Spleen (tissue), 11 donors: ENCODE results near the gene KRTAP19-4. TPM values are rescaled to one million over a fixed set of nuclear protein-coding genes. Genes with fewer than 3 reads are reported as not detected.

Experiments
- DNase-seq: peaks from one replicate; pipeline ENCODE4 v3.0.0-alpha.2; 2020
- H3K27ac ChIP-seq, 8 donors: fragments of 200-600 bp; sonication (generic) in 7 of 8; 1 replicate in 4 of 8; 2 replicates in 4 of 8; pipeline versions ENCODE4 v1.5.0 to v1.8.0; 2016 to 2021; ENCODE audit warnings: inconsistent platforms in 4 of 8, mild to moderate bottlenecking in 4 of 8, moderate library complexity in 1 of 8
- H3K27me3 ChIP-seq, 7 donors: fragments of 200-600 bp; sonication (generic) in 6 of 7; replicated peaks in 1 of 7; 1 replicate in 4 of 7; 2 replicates in 3 of 7; pipeline versions ENCODE4 v1.5.0 to v1.8.0; 2016 to 2021; ENCODE audit warnings: inconsistent platforms in 3 of 7, mild to moderate bottlenecking in 1 of 7
- H3K36me3 ChIP-seq, 6 donors: fragments of 200-600 bp; sonication (generic) in 5 of 6; 1 replicate in 4 of 6; 2 replicates in 2 of 6; pipeline versions ENCODE4 v1.5.0 to v1.8.0; 2016 to 2021; ENCODE audit warnings: inconsistent platforms in 2 of 6
- H3K4me1 ChIP-seq, 6 donors: fragments of 200-600 bp; sonication (generic) in 5 of 6; 1 replicate in 3 of 6; 2 replicates in 3 of 6; pipeline versions ENCODE4 v1.5.0 to v1.8.0; 2016 to 2021; ENCODE audit warnings: inconsistent platforms in 3 of 6
- H3K4me3 ChIP-seq, 8 donors: fragments of 200-600 bp; sonication (generic) in 7 of 8; 1 replicate in 4 of 8; 2 replicates in 4 of 8; pipeline versions ENCODE4 v1.5.0 to v1.8.0; 2016 to 2021; ENCODE audit warnings: inconsistent platforms in 4 of 8, mild to moderate bottlenecking in 4 of 8, moderate library complexity in 2 of 8
- H3K9me3 ChIP-seq, 8 donors: fragments of 200-600 bp; sonication (generic) in 7 of 8; 1 replicate in 4 of 8; 2 replicates in 4 of 8; pipeline versions ENCODE4 v1.5.0 to v1.8.0; 2016 to 2021; ENCODE audit warnings: inconsistent platforms in 4 of 8
- POLR2A ChIP-seq, 3 donors: fragments of 450-650 bp; IDR thresholded peaks; one replicate each; pipeline ENCODE4 v1.5.1; 2017; ENCODE audit warnings: antibody characterized with exemption in 3 of 3, mild to moderate bottlenecking in 1 of 3
- POLR2AphosphoS5 ChIP-seq, 3 donors: sonication (generic); formaldehyde crosslinking; IDR thresholded peaks; one replicate each; pipeline ENCODE4 v1.5.1; 2017; ENCODE audit warnings: antibody characterized with exemption in 3 of 3
- WGBS, 5 donors: extraction: QIAGEN DNeasy Blood & Tissue Kit in 3 of 5; methylation state at CpG; one replicate each; pipeline versions ENCODE4 v1.1.5 to v1.1.7; 2013 to 2018; 5-methylcytosine and 5-hydroxymethylcytosine counted together
- intact Hi-C: fragments of 100-400 bp; cut with DNase I; formaldehyde crosslinking; loops from one replicate; pipeline ENCODE4 v1.15.0; 2023; ENCODE audit warnings: low total_unique reads
- polyA plus RNA-seq, 3 donors: library from polyadenylated mRNA; stranded (reverse); fragments of 200-250 nt; gene quantifications; one replicate each; pipeline ENCODE4 v1.2.1, GENCODE V29; 2013
- total RNA-seq, 7 donors: library from RNA; depleted of rRNA in 3 of 7; stranded (reverse); fragments of >200 nt in 3 of 7; fragmentation: NEBNext Ultra II Directional in 4 of 7; extraction: Animal tissue kit (Norgen Biotek cat#: 25700) in 4 of 7; gene quantifications; one replicate each; pipeline versions ENCODE4 v1.1.0 to v1.2.1, GENCODE V29; 2016 to 2021
- TF ChIP-seq, protein P1 (sequence below), 11 experiments: fragments of 200-600 bp in 7 of 11; fragments of 450-650 bp in 4 of 11; sonication (generic) in 4 of 11; IDR thresholded peaks in 8 of 11; conservative IDR thresholded peaks in 3 of 11; 1 replicate in 7 of 11; 2 replicates in 4 of 11; pipeline versions ENCODE4 v1.4.0 to v1.8.0; 2016 to 2021; ENCODE audit warnings: antibody characterized with exemption in 11 of 11, inconsistent platforms in 4 of 11, mild to moderate bottlenecking in 1 of 11
- donor health status: healthy with polysubstance abuse.
- donor health status: DM: no; HTN: no; CAD: no; lungs with moderate emphysema.
- donor health status: DM: no; HTN: no; CAD: no.
- donor health status: Bipolar disorder and iron deficiency.
- donor health status: healthy.
- donor health status: DM: no; HTN: no; CAD: no.
- donor health status: DM: yes; HTN: yes; CAD: no.

The KRTAP19-4 gene
- total and polyA plus RNA-seq, 10 donors = not detected

DNA sequence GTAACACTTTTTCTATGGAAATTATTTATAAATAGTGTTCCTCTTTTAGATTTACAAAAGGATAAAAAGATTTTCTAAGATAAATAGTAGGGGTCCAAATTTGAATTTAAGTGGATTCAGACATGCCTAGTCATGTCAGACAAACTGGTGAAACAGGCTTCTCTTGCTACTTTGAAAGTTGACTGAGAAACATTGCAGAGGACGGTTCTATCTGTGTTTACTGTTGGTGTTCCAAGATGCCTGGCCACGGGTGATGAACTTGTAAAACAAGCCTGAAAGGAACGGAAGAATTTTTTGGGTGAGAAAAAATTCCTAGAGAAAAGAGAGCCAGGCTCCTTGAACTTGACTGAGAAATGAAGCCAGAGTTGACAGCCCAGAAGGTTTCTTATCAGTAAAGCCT lies 19.0 kb downstream of the KRTAP19-4 start:
- Histone ChIP-seq H3K27ac (no peak overlapping the region), H3K27me3 (no peaks in the 10 kb centered on the region), H3K4me1 (no peaks in the 10 kb centered on the region), H3K36me3 (no peaks in the 10 kb centered on the region), H3K9me3 (no peaks in the 10 kb centered on the region), H3K4me3 (no peak overlapping the region)
- no peak for DNase-seq
- TF ChIP-seq POLR2A (IDR thresholded peaks at IDR 0.05) (no peak), POLR2AphosphoS5 (IDR thresholded peaks at IDR 0.05) (no peak)
- TF ChIP-seq, protein P1, sequence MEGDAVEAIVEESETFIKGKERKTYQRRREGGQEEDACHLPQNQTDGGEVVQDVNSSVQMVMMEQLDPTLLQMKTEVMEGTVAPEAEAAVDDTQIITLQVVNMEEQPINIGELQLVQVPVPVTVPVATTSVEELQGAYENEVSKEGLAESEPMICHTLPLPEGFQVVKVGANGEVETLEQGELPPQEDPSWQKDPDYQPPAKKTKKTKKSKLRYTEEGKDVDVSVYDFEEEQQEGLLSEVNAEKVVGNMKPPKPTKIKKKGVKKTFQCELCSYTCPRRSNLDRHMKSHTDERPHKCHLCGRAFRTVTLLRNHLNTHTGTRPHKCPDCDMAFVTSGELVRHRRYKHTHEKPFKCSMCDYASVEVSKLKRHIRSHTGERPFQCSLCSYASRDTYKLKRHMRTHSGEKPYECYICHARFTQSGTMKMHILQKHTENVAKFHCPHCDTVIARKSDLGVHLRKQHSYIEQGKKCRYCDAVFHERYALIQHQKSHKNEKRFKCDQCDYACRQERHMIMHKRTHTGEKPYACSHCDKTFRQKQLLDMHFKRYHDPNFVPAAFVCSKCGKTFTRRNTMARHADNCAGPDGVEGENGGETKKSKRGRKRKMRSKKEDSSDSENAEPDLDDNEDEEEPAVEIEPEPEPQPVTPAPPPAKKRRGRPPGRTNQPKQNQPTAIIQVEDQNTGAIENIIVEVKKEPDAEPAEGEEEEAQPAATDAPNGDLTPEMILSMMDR (IDR thresholded peaks at IDR 0.05 in 8 of 11, conservative IDR thresholded peaks at IDR 0.05 in 3 of 11) = no peak
- intact Hi-C loops = no loop called here
- 45 to 73% (median 57%) methylated on average over 3 of the region's 3 CpGs for WGBS, 5 donors

DNA sequence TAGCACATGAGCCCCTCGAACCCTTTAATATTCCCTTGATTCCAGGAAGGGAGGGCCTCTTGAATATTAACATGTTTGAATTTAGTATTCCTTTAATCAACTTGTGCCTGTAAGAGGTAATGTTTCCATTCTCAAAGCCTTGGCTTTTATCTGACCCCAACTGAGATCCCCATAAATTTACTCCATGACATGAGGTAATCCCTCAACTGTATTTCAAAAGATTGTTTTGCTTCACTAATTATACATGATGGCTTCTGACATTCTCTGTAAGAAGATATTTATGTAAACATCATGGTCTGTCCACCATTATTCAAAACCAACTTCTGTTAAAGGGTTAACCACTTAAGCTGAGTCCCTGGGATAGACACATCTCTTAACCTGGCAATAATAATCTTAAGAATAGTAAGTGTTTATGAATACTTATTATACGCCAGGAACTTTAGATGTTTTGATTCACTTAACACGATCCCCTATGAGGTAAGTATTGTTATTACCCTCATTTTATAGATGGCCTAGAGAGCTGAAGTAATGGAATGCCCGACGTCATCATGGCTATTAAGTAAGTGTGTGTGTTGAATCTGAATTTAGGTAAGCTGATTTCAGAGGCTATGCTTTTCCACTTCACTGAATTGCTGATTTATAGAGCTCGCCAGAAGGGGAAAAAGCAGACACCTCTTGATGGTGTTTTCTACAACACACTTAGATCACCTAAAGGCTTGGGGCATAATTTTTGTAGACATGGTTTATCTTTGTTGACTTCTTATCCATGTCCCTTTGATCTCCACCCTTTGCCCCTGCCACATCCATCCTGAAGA lies 27.9 kb downstream of the KRTAP19-4 start:
- H3K36me3 ChIP-seq = no peaks in the 10 kb centered on the region
- WGBS, 5 donors = 48 to 64% (median 63%) methylated on average over 6 of the region's 6 CpGs

DNA sequence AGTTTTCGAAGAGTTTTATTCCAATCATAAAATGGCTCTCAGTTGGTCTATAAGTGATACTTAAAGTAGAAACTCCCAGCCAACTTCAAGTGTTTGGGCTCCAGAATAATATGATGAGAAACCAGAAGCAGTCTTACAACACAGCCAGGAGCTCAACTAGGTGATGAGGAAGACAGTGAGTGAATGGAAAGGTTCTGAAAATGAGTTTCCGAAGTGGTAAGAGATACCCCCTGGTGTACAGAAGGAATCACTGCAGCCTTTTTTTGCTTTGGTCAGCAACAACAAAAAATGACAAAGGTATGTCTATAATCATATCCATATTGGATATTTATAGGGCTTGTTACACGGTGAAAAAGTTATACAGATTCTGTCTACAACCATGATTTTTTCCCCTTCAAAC lies 33.3 kb downstream of the KRTAP19-4 start:
- intact Hi-C loops = no loop called here
- TF ChIP-seq POLR2A (IDR thresholded peaks at IDR 0.05) = no peak
- TF ChIP-seq, protein P1 (IDR thresholded peaks at IDR 0.05 in 8 of 11, conservative IDR thresholded peaks at IDR 0.05 in 3 of 11) = peak in 1 of 11 experiments; percentile 19
- 38 to 68% (median 52%) methylated on average over 3 of the region's 3 CpGs for WGBS, 5 donors

More for the DNA sequence above, 27.9 kb downstream of the KRTAP19-4 start:
- Histone ChIP-seq H3K4me3 (no peak overlapping the region), H3K4me1 (no peaks in the 10 kb centered on the region), H3K27ac (no peak overlapping the region), H3K9me3 (no peaks in the 10 kb centered on the region), H3K27me3 (no peaks in the 10 kb centered on the region)
- intact Hi-C loops = no loop called here
- DNase-seq = no peak
- TF ChIP-seq POLR2AphosphoS5 (IDR thresholded peaks at IDR 0.05) = no peak
- TF ChIP-seq, protein P1 (IDR thresholded peaks at IDR 0.05 in 8 of 11, conservative IDR thresholded peaks at IDR 0.05 in 3 of 11) = no peak
- no peak for TF ChIP-seq POLR2A (IDR thresholded peaks at IDR 0.05)

DNA sequence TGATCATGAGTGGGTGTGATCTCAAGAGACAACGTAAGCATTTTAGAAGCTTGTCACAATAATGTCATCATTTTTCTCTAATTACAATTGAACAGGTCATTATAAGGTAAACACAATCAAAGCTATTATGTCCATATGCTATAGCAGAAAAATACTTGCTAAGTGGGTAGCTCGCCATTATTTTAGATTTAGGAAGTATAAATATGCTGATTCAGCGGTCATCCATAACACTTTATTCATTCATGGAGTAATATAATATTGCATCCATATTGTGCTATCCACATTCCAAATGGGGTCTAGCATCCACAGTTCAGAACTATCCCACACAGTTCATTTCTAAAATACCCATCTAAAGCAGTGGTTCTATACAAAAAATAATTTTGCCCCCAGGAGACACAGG lies 48.5 kb downstream of the KRTAP19-4 start:
- no peak for TF ChIP-seq POLR2AphosphoS5 (IDR thresholded peaks at IDR 0.05)
- TF ChIP-seq POLR2A (IDR thresholded peaks at IDR 0.05) = no peak
- TF ChIP-seq, protein P1 (IDR thresholded peaks at IDR 0.05 in 8 of 11, conservative IDR thresholded peaks at IDR 0.05 in 3 of 11) = no peak
- Histone ChIP-seq H3K27me3 (no peaks in the 10 kb centered on the region), H3K27ac (no peak overlapping the region), H3K9me3 (no peaks in the 10 kb centered on the region), H3K4me3 (no peak overlapping the region), H3K4me1 (no peaks in the 10 kb centered on the region), H3K36me3 (no peaks in the 10 kb centered on the region)
- DNase-seq = no peak
- 83 to 94% (median 83%) methylated on average over 3 of the region's 3 CpGs for WGBS, 5 donors
- intact Hi-C loops = no loop called here

More for the DNA sequence above, 33.3 kb downstream of the KRTAP19-4 start:
- no peak for DNase-seq
- H3K4me1 ChIP-seq = no peaks in the 10 kb centered on the region
- no peak overlapping the region for H3K27ac ChIP-seq
- no peak overlapping the region for H3K4me3 ChIP-seq
- no peaks in the 10 kb centered on the region for H3K36me3 ChIP-seq
- no peaks in the 10 kb centered on the region for H3K27me3 ChIP-seq
- no peaks in the 10 kb centered on the region for H3K9me3 ChIP-seq
